IMR-90 (cell line): Measurements from ENCODE around the gene LEMD3. TPM values are rescaled to one million over a fixed set of nuclear protein-coding genes. Genes with fewer than 3 reads are reported as not detected.

ENCODE experiments used
- ATAC-seq: fragments of 200-7000 bp; cut with Tn5 transposase; 2 replicates; pipeline ENCODE4 v1.9.1; 2020; ENCODE audit warnings: low read depth, mild to moderate bottlenecking, moderate library complexity
- BruUV-seq: library from RNA; stranded (reverse); fragments of 400-500 nt; replicated peaks from 2 replicates; lab custom pipeline; 2021; lab: Mats Ljungman, UMichigan
- CTCF ChIA-PET: fragments of 300-600 bp; formaldehyde crosslinking; extraction: SDS; loops from one replicate; lab custom pipeline; 2021; ENCODE audit warnings: antibody characterized with exemption; lab: Yijun Ruan, JAX
- POLR2A ChIA-PET: fragments of 300-600 bp; sonication (Branson Sonifier 250); formaldehyde crosslinking; loops from one replicate; lab custom pipeline; 2022; ENCODE audit warnings: antibody characterized with exemption; ENCODE audit not compliant: unreplicated experiment; lab: Charles Lee
- DNase-seq: peaks from one replicate; pipeline ENCODE4 v3.0.0; 2013
- H2AFZ ChIP-seq: replicated peaks from 2 replicates; pipeline ENCODE3; 2013; ENCODE audit warnings: low read length, mild to moderate bottlenecking; ENCODE audit not compliant: poor library complexity
- H2AK5ac ChIP-seq: 2 replicates; pipeline ENCODE4 v1.6.1; 2013; ENCODE audit warnings: low read depth, low read length, inconsistent platforms
- H2AK9ac ChIP-seq: replicated peaks from 2 replicates; pipeline ENCODE3; 2013; ENCODE audit warnings: mild to moderate bottlenecking, low read depth, low read length, moderate library complexity; ENCODE audit not compliant: poor library complexity
- H2BK120ac ChIP-seq: 2 replicates; pipeline ENCODE4 v1.6.1; 2013; ENCODE audit warnings: low read depth, low read length, inconsistent platforms
- H2BK15ac ChIP-seq: 3 replicates; pipeline ENCODE4 v1.6.1; 2013; ENCODE audit warnings: low read depth, low read length, inconsistent platforms
- H2BK20ac ChIP-seq: 2 replicates; pipeline ENCODE4 v1.6.1; 2013; ENCODE audit warnings: low read depth, mild to moderate bottlenecking, inconsistent platforms, low read length, moderate library complexity
- H2BK5ac ChIP-seq: 2 replicates; pipeline ENCODE4 v1.6.1; 2013; ENCODE audit warnings: mild to moderate bottlenecking, low read depth, low read length, inconsistent platforms; ENCODE audit not compliant: poor library complexity, severe bottlenecking
- H3K14ac ChIP-seq: replicated peaks from 2 replicates; pipeline ENCODE4 v1.6.1; 2013; ENCODE audit warnings: low read depth, low read length, inconsistent platforms
- H3K18ac ChIP-seq: 2 replicates; pipeline ENCODE4 v1.6.1; 2013; ENCODE audit warnings: low read depth, low read length, control low read depth
- H3K23ac ChIP-seq: 2 replicates; pipeline ENCODE4 v1.6.1; 2013; ENCODE audit warnings: low read depth, low read length, inconsistent platforms
- H3K27ac ChIP-seq: 2 replicates; pipeline ENCODE4 v1.5.1; 2013; ENCODE audit warnings: mild to moderate bottlenecking, control low read depth, low read length; ENCODE audit not compliant: insufficient read depth
- H3K27me3 ChIP-seq: 2 replicates; pipeline ENCODE4 v1.6.1; 2013; ENCODE audit warnings: low read length; ENCODE audit not compliant: control insufficient read depth, insufficient read depth
- H3K36me3 ChIP-seq: 2 replicates; pipeline ENCODE4 v1.6.1; 2013; ENCODE audit warnings: low read length, mixed read lengths; ENCODE audit not compliant: control insufficient read depth, insufficient read depth
- H3K4ac ChIP-seq: 2 replicates; pipeline ENCODE4 v1.6.1; 2013; ENCODE audit warnings: low read depth, low read length, inconsistent platforms
- H3K4me1 ChIP-seq: 2 replicates; pipeline ENCODE4 v1.6.1; 2013; ENCODE audit warnings: low read length, mixed read lengths; ENCODE audit not compliant: control insufficient read depth, insufficient read depth
- H3K4me2 ChIP-seq: 2 replicates; pipeline ENCODE4 v1.6.1; 2013; ENCODE audit warnings: low read depth, mild to moderate bottlenecking, control low read depth, low read length, moderate library complexity
- H3K4me3 ChIP-seq: 2 replicates; pipeline ENCODE4 v1.5.1; 2013; ENCODE audit warnings: low read depth, mild to moderate bottlenecking, control low read depth, low read length, moderate library complexity; ENCODE audit not compliant: insufficient read depth
- H3K56ac ChIP-seq: 2 replicates; pipeline ENCODE4 v1.6.1; 2013; ENCODE audit warnings: low read length, inconsistent platforms; ENCODE audit not compliant: insufficient read depth; ENCODE audit errors: extremely low read depth
- H3K79me1 ChIP-seq, 2 experiments: 2 replicates each; pipeline ENCODE4 v1.6.1; 2013; ENCODE audit warnings: low read length in 2 of 2, inconsistent platforms in 1 of 2, low read depth in 1 of 2
- H3K9ac ChIP-seq: 2 replicates; pipeline ENCODE4 v1.6.1; 2013; ENCODE audit warnings: low read depth, low read length, control low read depth
- H3K9me1 ChIP-seq: 2 replicates; pipeline ENCODE4 v1.6.1; 2013; ENCODE audit warnings: low read length, inconsistent platforms; ENCODE audit not compliant: insufficient read depth
- H3K9me3 ChIP-seq: 2 replicates; pipeline ENCODE4 v1.6.1; 2013; ENCODE audit warnings: low read length; ENCODE audit not compliant: control insufficient read depth, insufficient read depth
- H4K20me1 ChIP-seq: 2 replicates; pipeline ENCODE4 v1.6.1; 2013; ENCODE audit warnings: low read length, inconsistent platforms; ENCODE audit not compliant: insufficient read depth
- H4K5ac ChIP-seq: 2 replicates; pipeline ENCODE4 v1.6.1; 2013; ENCODE audit warnings: mild to moderate bottlenecking, low read depth, low read length, control low read depth
- H4K8ac ChIP-seq, 2 experiments: 2 replicates each; pipeline ENCODE4 v1.6.1; 2013; ENCODE audit warnings: low read depth in 2 of 2, low read length in 2 of 2, control low read depth in 1 of 2, inconsistent platforms in 1 of 2
- H4K91ac ChIP-seq: 2 replicates; pipeline ENCODE4 v1.6.1; 2013; ENCODE audit warnings: low read depth, low read length, inconsistent platforms; ENCODE audit not compliant: insufficient read depth
- CEBPB ChIP-seq: IDR thresholded peaks from 2 replicates; pipeline ENCODE4 v1.6.1; 2012; ENCODE audit warnings: low read depth, low read length, improper control_type of control experiment
- MAFK ChIP-seq: IDR thresholded peaks from 2 replicates; pipeline ENCODE4 v1.6.1; 2012; ENCODE audit warnings: low read depth, low read length, improper control_type of control experiment
- NFE2L2 ChIP-seq: fragments of 150-350 bp; IDR thresholded peaks from 2 replicates; pipeline ENCODE4 v1.6.1; 2016; ENCODE audit warnings: low read depth, mild to moderate bottlenecking, low read length
- WGBS, 2 experiments: methylation state at CpG; one replicate each; pipeline versions ENCODE4 v1.1.5 to v1.1.7; 2013; ENCODE audit warnings: missing lambda C conversion rate in 2 of 2; ENCODE audit not compliant: insufficient read length in 1 of 2; ENCODE audit errors: extremely low coverage in 2 of 2; 5-methylcytosine and 5-hydroxymethylcytosine counted together
- dilution Hi-C: fragments of 300-500 bp; cut with HindIII; formaldehyde crosslinking; loops from one replicate; pipeline ENCODE4 v1.14.3; 2018; ENCODE audit warnings: low sequenced_read_pairs; ENCODE audit not compliant: unreplicated experiment
- in situ Hi-C: fragments of 300-500 bp; cut with MboI; formaldehyde crosslinking; loops from 3 replicates; pipeline ENCODE4 v1.14.3; 2019; ENCODE audit warnings: low sequenced_read_pairs, inconsistent platforms, mixed read lengths
- intact Hi-C: fragments of 100-400 bp; cut with micrococcal nuclease; formaldehyde crosslinking; loops from 2 replicates; pipeline ENCODE4 v1.10.0; 2022
- polyA plus RNA-seq, 3 experiments: library from polyadenylated mRNA; depleted of rRNA; stranded (reverse); fragments of >200 nt; gene quantifications; 2 replicates each; pipeline ENCODE4 v1.2.3, GENCODE V29; 2012; ENCODE audit warnings: low replicate concordance in 1 of 3
- total RNA-seq: library from RNA; depleted of rRNA; stranded (reverse); fragments of >200 nt; gene quantifications from 2 replicates; pipeline ENCODE4 v1.2.3, GENCODE V29; 2012

LEMD3 gene
- total and polyA plus RNA-seq, 2 of the 4 experiments (the other 2 are of a cell fraction): 5.5 to 9.9 TPM

- no peak for ATAC-seq
- no CpG with 5 or more reads among the region's 2 CpGs for WGBS, 2 experiments
- no peaks in the 10 kb centered on the region for H3K9me3 ChIP-seq
- no peaks in the 10 kb centered on the region for H3K79me1 ChIP-seq
- ChIA-PET CTCF (interaction anchor here (0.6 kb wide), 1 partner anchor 56 kb away, joined by 5 read pairs; no protein-coding TSS in a partner anchor), POLR2A (interaction anchor here (0.5 kb wide), 1 partner anchor 386 kb away, joined by 4 read pairs; no protein-coding TSS in a partner anchor)
- H4K5ac ChIP-seq: peak overlapping the region; percentile 75; the same call in 1 of the 2 replicates
- no peak overlapping the region for H3K27ac ChIP-seq
- in situ Hi-C loops (no loop called here), dilution Hi-C loops (no loop called here), intact Hi-C loops (no loop called here)
- H3K27me3 ChIP-seq: peaks cover 10% of the 10 kb centered on the region
- DNase-seq: peak; percentile 5
- H4K91ac ChIP-seq: no peak overlapping the region
- H3K4me1 ChIP-seq: no peaks in the 10 kb centered on the region
- BruUV-seq: no TSS peak
- H3K56ac ChIP-seq: no peak overlapping the region
- no peak overlapping the region for H2BK5ac ChIP-seq
- H2BK15ac ChIP-seq: no peak overlapping the region
- no peak overlapping the region for H4K8ac ChIP-seq
- H2AK9ac ChIP-seq: no peak overlapping the region
- H2AK5ac ChIP-seq: no peak overlapping the region
- H3K36me3 ChIP-seq: no peaks in the 10 kb centered on the region
- no peak overlapping the region for H2AFZ ChIP-seq
- H3K14ac ChIP-seq: no peak overlapping the region
- no peak for TF ChIP-seq CEBPB
- TF ChIP-seq MAFK: peak; percentile 80
- peak; percentile 95 for TF ChIP-seq NFE2L2
- H3K23ac ChIP-seq: no peak overlapping the region
- no peaks in the 10 kb centered on the region for H4K20me1 ChIP-seq
- 0 out of 2 replicates have a peak overlapping the region, but pooled peaks have one; percentile 22 for H3K4ac ChIP-seq
- H3K9me1 ChIP-seq: no peaks in the 10 kb centered on the region
- no peak overlapping the region for H3K9ac ChIP-seq
- H3K18ac ChIP-seq: peak overlapping the region; percentile 69; the same call in 1 of the 2 replicates
- H2BK120ac ChIP-seq: peak overlapping the region; percentile 41
- H3K4me2 ChIP-seq: no peak overlapping the region
- H2BK20ac ChIP-seq: peak overlapping the region; percentile 32; the same call in 1 of the 2 replicates
- H3K4me3 ChIP-seq: no peak overlapping the region
Observed at GRCh38 chr12:65156366-65156841, 13.0 kb upstream of the LEMD3 start.
